TTC549 (cell line): ENCODE data around the gene SLC38A2.
"Not testable (repeated sequence)": the region's sequence is repeated elsewhere in the genome, so short reads cannot be mapped to it uniquely, and the experiment has no call there.

Experiments used
- FAIRE-seq: peaks from 2 replicates; lab custom pipeline; 2012; peaks lifted over from hg19 to GRCh38; lab: Jason Lieb, UNC

The SLC38A2 gene

DNA sequence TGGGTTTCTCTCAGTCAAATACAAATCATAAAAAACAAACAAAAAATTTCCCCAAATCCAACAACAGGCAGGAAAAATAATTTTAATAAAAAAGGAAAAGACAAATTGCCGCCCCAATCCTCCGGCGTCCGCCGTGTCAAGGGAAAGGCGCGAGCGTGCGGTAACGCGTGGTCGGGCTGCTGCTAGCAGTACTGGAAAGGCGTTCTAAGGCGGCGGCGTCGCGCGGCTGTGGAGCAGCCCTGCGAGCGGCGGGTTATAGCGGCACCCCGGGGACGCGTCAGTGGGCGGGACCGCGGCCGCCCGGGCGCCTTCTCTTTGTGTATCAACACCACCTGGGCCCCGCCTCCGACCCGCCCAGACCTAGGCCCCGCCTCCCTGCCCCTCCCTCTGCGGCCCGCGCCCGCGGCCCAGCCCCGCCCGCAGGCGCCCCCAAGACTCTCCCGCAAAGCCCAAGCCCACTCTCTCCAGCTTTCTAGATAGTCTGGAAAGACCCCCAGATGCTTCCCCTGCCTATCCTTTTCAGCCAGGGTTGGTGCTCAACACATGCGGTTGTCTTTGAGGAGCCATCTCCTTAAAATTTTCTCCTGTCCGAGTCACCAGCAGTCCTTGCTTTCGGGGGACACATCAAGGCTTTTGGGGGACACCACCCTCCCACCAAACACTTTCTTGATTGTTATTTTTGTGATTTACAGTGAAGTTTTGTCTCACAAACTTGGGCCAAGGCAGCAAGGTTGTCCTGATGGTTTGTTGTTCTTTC lies at the start of gene SLC38A2:
SLC38A2 (minus strand) TSS at position 230 of the 757 bp plus-strand sequence. CDS start 1,480 bp downstream, outside the sequence.
- FAIRE-seq, result no peak

DNA sequence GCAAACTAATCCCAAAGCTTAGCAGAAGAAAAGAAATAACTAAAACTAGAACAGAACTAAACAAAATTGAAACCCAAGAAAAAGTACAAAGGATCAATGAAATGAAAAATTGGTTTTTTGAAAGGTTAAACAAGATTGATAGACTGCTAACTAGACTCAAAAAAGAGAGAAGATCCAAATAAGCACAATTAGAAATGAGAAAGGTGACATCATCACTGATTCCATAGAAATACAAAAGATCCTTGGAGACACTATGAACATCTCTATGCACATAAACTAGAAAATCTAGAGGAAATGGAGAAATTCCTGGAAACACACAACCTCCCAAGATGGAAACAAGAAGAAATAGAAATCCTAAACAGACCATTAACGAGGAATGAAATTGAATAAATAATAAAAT lies 47.1 kb upstream of the SLC38A2 start:
- no peak for FAIRE-seq

DNA sequence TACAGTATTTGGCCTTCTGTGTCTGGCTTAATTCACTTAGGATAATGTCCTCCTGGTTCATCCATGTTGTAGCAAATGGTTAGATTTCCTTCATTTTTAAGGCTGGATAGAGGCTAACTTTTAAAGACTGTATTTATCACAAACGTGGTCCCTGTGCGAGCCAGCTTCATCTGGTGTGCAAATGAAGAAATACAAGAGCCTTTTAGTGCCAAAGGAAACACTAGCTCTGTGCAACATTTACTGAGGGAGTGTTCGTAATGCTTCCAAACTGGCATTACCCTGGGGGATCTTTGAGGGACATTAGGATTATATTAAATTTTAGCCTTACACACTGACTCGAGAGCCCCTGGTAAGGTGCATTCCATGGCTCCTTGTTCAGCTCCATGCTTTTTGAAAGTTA lies 43.0 kb upstream of the SLC38A2 start:
- no peak for FAIRE-seq

GRCh38 chr12:46414591-46415268 lies 42.2 kb upstream of the SLC38A2 start:
- FAIRE-seq, result peak; percentile 39

- no peak for FAIRE-seq
Measured at GRCh38 chr12:46413368-46413767, 40.8 kb upstream of the SLC38A2 start.

DNA sequence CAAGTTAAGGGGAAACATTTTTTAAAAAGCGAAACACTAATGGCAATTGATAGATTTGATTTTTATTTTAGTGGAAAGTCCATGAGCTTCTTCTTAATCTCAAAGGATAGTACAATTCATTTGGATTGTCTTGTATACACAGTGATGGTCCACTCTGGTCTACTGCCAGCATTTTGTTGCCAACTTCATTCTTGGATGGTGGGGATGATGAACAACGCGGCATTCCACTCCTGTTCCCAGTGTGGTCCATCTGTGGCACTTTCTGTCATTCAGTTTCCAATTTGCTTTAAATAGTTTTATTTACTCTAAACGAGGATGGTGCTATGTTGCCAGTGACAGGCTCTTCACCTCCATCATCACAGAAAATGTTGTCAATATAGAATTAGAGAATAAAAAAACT lies 40.3 kb upstream of the SLC38A2 start:
- FAIRE-seq, result no peak

DNA sequence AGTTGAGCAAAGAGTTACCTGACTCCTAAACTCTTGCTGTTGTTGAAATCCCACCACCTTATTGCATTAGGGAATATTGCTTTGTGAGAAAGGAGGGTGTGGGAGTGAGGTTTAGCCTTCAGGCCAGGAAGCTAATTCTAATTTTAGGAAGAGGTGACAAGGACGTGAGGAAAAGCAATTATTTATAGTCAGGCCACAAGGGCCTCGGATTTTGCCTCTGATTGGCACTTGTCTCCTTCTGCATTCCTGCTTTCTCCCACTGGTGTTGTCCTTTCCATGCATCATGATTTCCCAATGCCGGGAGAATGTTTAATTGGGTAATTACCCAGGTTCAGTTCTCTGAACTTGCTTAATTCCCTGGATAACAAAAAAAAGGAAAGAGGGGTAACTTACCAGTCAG lies 37.9 kb upstream of the SLC38A2 start:
- FAIRE-seq, result no peak

GRCh38 chr12:46409974-46410373 lies 37.4 kb upstream of the SLC38A2 start:
- FAIRE-seq, result no peak

GRCh38 chr12:46409342-46409741 lies 36.8 kb upstream of the SLC38A2 start:
- no peak for FAIRE-seq

GRCh38 chr12:46408441-46408840 lies 35.9 kb upstream of the SLC38A2 start:
- FAIRE-seq, result no peak

GRCh38 chr12:46407361-46407760 lies 34.8 kb upstream of the SLC38A2 start:
- FAIRE-seq, result no peak

DNA sequence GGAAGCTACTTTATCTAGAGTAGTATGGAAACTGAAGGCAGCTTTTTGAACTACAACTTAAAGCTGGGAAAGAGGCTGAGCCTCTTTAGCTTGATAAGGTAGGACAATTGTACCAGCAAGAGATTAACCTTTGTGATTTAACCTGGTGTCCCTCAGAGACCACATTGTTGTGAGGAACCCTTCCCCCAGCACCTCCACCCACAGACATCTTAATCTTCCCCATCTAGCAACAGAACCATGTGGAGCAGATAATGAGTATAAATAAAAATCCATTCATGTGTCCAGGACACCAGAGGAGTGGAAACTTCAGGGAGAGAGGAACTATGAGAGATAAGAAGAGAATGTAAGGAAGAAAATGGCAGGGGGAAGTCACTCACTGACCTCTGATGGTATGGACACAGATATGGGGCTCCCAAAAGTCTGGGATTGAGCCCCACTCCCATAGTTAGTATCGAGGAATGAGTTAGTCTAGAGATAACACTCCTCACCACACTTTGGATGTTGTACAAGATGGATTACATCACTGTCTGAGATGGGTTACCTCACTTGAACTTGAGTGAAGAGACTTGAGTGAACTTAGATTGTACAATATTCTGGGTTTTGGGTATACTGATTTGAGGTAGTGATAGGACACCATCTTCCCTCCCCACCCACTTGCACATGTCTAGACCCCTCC lies 33.9 kb upstream of the SLC38A2 start:
- FAIRE-seq, result no peak

GRCh38 chr12:46404733-46405132 lies 32.2 kb upstream of the SLC38A2 start:
- no peak for FAIRE-seq

- FAIRE-seq, result peak; percentile 72
Measured at GRCh38 chr12:46404225-46404631, 31.7 kb upstream of the SLC38A2 start.

DNA sequence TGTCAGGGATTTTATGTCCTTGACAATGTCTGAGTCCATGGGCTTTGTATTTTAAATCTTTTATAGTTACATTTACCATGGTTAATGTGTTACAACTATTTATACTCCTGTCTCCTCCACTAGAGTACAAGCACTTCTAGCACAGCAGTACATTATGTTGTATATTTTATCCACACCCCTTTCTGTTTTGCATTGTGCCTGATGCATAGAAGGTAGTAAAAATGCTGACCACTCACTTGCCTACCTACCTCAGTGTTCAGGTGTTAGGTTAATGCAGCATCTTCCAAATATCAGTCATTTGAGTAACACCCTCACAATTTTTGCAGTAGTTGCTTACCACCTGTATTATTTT lies 31.1 kb upstream of the SLC38A2 start:
- FAIRE-seq, result no peak

DNA sequence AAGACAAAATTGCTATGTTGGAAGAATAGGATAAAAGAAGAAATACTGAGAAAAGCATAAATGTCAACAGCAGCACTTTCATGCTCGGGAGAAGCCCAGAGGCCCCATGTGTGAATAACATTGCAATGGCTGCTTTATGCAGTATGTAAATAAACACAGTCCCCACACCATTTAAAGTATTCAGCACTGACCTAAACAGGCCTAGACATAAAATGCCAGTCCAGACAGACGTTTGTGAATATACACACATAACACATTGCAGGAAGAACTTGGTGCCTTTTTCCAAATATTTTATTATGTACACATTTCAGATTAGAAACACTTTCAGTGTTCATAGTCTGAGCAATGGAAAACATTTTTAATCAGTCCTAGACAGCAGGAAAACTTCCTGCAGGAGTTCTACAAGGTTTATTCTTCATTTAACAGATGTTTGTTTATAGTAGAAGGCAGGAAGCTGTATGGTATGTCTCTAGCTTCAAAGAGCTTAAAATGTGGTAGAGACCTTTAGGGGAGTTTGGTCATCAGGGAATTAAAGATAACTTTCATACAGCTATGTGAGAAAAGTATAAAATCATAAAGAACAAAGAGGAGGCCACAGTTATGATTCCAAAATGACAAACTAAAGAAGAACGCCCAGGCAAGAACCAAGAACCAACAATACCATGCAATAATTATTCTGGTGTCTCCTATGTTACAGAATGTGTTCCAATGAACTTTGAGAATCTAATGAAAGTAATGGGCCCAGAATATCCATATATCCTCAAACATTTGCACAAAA lies 30.6 kb upstream of the SLC38A2 start:
- FAIRE-seq, result peak; percentile 98

DNA sequence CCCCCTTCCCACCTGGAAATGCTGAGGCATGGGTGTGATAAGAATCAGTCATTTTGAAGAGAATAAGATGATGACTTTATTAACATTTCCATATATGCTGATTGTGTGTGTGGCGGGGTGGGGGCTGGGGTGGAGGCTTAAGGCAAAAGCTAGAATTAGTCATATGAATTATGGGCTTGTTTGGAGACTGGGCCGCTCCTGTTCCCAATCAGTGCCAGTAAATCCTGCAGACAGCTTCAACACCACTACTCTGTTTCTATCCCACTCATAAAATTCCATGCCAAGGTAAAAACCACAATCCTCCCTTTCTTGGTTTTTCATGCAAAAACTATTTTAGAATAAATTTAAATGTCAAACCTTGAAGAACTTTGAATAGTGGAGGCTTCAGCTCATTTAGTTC lies 29.9 kb upstream of the SLC38A2 start:
- no peak for FAIRE-seq

- peak; percentile 69 for FAIRE-seq
Measured at GRCh38 chr12:46401662-46402061, 29.1 kb upstream of the SLC38A2 start.

GRCh38 chr12:46400406-46400805 lies 27.8 kb upstream of the SLC38A2 start:
- no peak for FAIRE-seq

DNA sequence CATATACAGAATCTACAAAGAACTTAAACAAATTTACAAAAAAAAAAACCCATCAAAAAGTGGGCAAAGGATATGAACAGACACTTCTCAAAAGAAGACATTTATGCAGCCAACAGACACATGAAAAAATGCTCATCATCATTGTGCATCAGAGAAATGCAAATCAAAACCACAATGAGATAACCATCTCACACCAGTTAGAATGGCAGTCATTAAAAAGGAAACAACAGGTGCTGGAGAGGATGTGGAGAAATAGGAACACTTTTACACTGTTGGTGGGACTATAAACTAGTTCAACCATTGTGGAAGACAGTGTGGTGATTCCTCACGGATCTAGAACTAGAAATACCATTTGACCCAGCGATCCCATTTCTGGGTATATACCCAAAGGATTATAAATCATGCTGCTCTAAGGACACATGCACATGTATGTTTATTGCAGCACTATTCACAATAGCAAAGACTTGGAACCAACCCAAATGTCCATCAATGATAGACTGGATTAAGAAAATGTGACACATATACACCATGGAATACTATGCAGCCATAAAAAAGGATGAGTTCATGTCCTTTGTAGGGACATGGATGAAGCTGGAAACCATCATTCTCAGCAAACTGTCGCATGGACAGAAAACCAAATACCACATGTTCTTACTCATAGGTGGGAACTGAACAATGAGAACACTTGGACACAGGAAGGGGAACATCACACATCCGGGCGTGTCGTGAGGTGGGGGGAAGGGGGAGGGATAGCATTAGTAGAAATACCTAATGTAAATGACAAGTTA lies 27.1 kb upstream of the SLC38A2 start:
- FAIRE-seq, result not testable (repeated sequence)

GRCh38 chr12:46396826-46397225 lies 24.3 kb upstream of the SLC38A2 start:
- FAIRE-seq, result no peak

- no peak for FAIRE-seq
Measured at GRCh38 chr12:46395388-46395787, 22.8 kb upstream of the SLC38A2 start.
